Measurements from ENCODE around the gene LSM10. TPM values are rescaled to one million over a fixed set of nuclear protein-coding genes. Genes with fewer than 3 reads are reported as not detected.

The LSM10 gene
- total and polyA plus RNA-seq, 2 donors from 2014 or later, result 29.5 to 91.6 TPM

- no peak for DNase-seq
- H3K4me1 ChIP-seq (ENCODE audit: control insufficient read depth in 2 of 3, insufficient read depth in 2 of 3, low read depth in 1 of 3, low read length in 3 of 3), result peaks cover 0 to 2% (median 0%) of the 10 kb centered on the region in 3 donors
- no peak overlapping the region for H3K4me3 ChIP-seq (ENCODE audit: low read length in 3 of 3)
- intact Hi-C loops (cut with DNase I), result no loop called here
- no peak overlapping the region for H3K27ac ChIP-seq (ENCODE audit: low read depth in 2 of 2, low read length in 2 of 2)
- FAIRE-seq, result no peak
- no peaks in the 10 kb centered on the region for H3K36me3 ChIP-seq (ENCODE audit: control insufficient read depth in 2 of 3, insufficient read depth in 3 of 3, low read length in 3 of 3)
- H3K27me3 ChIP-seq (ENCODE audit: control insufficient read depth, insufficient read depth, low read length), result no peaks in the 10 kb centered on the region
- TF ChIP-seq CTCF (IDR thresholded peaks at IDR 0.05; ENCODE audit: borderline replicate concordance, extremely low read depth, insufficient read depth), result no peak
- H3K9me3 ChIP-seq (ENCODE audit: control insufficient read depth in 2 of 3, insufficient read depth in 1 of 3, low read length in 3 of 3), result no peaks in the 10 kb centered on the region
- H3K9ac ChIP-seq (ENCODE audit: low read length in 3 of 3), result no peak overlapping the region
These were observed 49.0 kb upstream of the LSM10 start for GRCh38 chr1:36446746-36447145.

- peak in 4 of 5 donors; percentile 19 to 54 (median 40) for DNase-seq
These were observed 48.6 kb upstream of the LSM10 start for GRCh38 chr1:36446271-36446670.

GRCh38 chr1:36443297-36443696 lies 45.6 kb upstream of the LSM10 start:
- FAIRE-seq, result no peak
- H3K27ac ChIP-seq (ENCODE audit: low read depth in 2 of 2, low read length in 2 of 2), result no peak overlapping the region

More at GRCh38 chr1:36446271-36446670, 48.6 kb upstream of the LSM10 start:
- H3K4me3 ChIP-seq (ENCODE audit: low read length in 3 of 3), result no peak overlapping the region
- no peak overlapping the region for H3K9ac ChIP-seq (ENCODE audit: low read length in 3 of 3)
- no peaks in the 10 kb centered on the region for H3K36me3 ChIP-seq (ENCODE audit: control insufficient read depth in 2 of 3, insufficient read depth in 3 of 3, low read length in 3 of 3)
- no peaks in the 10 kb centered on the region for H3K9me3 ChIP-seq (ENCODE audit: control insufficient read depth in 2 of 3, insufficient read depth in 1 of 3, low read length in 3 of 3)
- FAIRE-seq, result no peak
- intact Hi-C loops (cut with DNase I), result no loop called here
- H3K27me3 ChIP-seq (ENCODE audit: control insufficient read depth, insufficient read depth, low read length), result no peaks in the 10 kb centered on the region
- peaks cover 0 to 2% (median 0%) of the 10 kb centered on the region in 3 donors for H3K4me1 ChIP-seq (ENCODE audit: control insufficient read depth in 2 of 3, insufficient read depth in 2 of 3, low read depth in 1 of 3, low read length in 3 of 3)
- no peak overlapping the region for H3K27ac ChIP-seq (ENCODE audit: low read depth in 2 of 2, low read length in 2 of 2)
- TF ChIP-seq CTCF (IDR thresholded peaks at IDR 0.05; ENCODE audit: borderline replicate concordance, extremely low read depth, insufficient read depth), result no peak

More at GRCh38 chr1:36443297-36443696, 45.6 kb upstream of the LSM10 start:
- DNase-seq, result no peak
- intact Hi-C loops (cut with DNase I), result no loop called here
- H3K9me3 ChIP-seq (ENCODE audit: control insufficient read depth in 2 of 3, insufficient read depth in 1 of 3, low read length in 3 of 3), result no peaks in the 10 kb centered on the region
- no peaks in the 10 kb centered on the region for H3K27me3 ChIP-seq (ENCODE audit: control insufficient read depth, insufficient read depth, low read length)
- H3K9ac ChIP-seq (ENCODE audit: low read length in 3 of 3), result no peak overlapping the region
- no peak overlapping the region for H3K4me3 ChIP-seq (ENCODE audit: low read length in 3 of 3)
- peaks cover 0 to 4% (median 0%) of the 10 kb centered on the region in 3 donors for H3K4me1 ChIP-seq (ENCODE audit: control insufficient read depth in 2 of 3, insufficient read depth in 2 of 3, low read depth in 1 of 3, low read length in 3 of 3)
- no peaks in the 10 kb centered on the region for H3K36me3 ChIP-seq (ENCODE audit: control insufficient read depth in 2 of 3, insufficient read depth in 3 of 3, low read length in 3 of 3)
- TF ChIP-seq CTCF (IDR thresholded peaks at IDR 0.05; ENCODE audit: borderline replicate concordance, extremely low read depth, insufficient read depth), result no peak
